Measurements from ENCODE around the gene TPM4. TPM values are rescaled to one million over a fixed set of nuclear protein-coding genes. Genes with fewer than 3 reads are reported as not detected.
"Not testable (repeated sequence)": the region's sequence is repeated elsewhere in the genome, so short reads cannot be mapped to it uniquely, and the experiment has no call there.

The TPM4 gene
- total RNA-seq, 1 experiment from 2014 or later = 76.7 TPM

- H3K9me3 ChIP-seq (ENCODE audit: low read length) = no peaks in the 10 kb centered on the region
- H3K79me2 ChIP-seq (ENCODE audit: low read length) = no peaks in the 10 kb centered on the region
- no peak overlapping the region for H2AFZ ChIP-seq (ENCODE audit: low read length)
- no peak overlapping the region for H3K4me3 ChIP-seq (ENCODE audit: low read length)
- no peaks in the 10 kb centered on the region for H3K27me3 ChIP-seq (ENCODE audit: low read length)
- H3K27ac ChIP-seq (ENCODE audit: low read length) = no peak overlapping the region
- no peaks in the 10 kb centered on the region for H4K20me1 ChIP-seq (ENCODE audit: insufficient read depth, low read depth, low read length)
- H3K4me1 ChIP-seq (ENCODE audit: low read length) = no peaks in the 10 kb centered on the region
- no peak overlapping the region for H3K4me2 ChIP-seq (ENCODE audit: low read depth, low read length, poor library complexity, severe bottlenecking)
- H3K9me2 ChIP-seq (replicated peaks; ENCODE audit: insufficient read depth, low read length) = no peaks in the 10 kb centered on the region
- no peak overlapping the region for H3K9ac ChIP-seq (ENCODE audit: low read length)
- no peak for DNase-seq
- H3K36me3 ChIP-seq (ENCODE audit: insufficient read depth, low read length) = peaks cover 38% of the 10 kb centered on the region; the same call in 1 of the 2 replicates
These were observed 15.5 kb downstream of the TPM4 start for GRCh38 chr19:16091546-16092475.

GRCh38 chr19:16094360-16095070 lies 18.2 kb downstream of the TPM4 start:
- no peak overlapping the region for H3K4me3 ChIP-seq (ENCODE audit: low read length)
- H3K9me3 ChIP-seq (ENCODE audit: low read length) = no peaks in the 10 kb centered on the region
- no peaks in the 10 kb centered on the region for H3K27me3 ChIP-seq (ENCODE audit: low read length)
- no peaks in the 10 kb centered on the region for H3K4me1 ChIP-seq (ENCODE audit: low read length)
- no peak overlapping the region for H2AFZ ChIP-seq (ENCODE audit: low read length)
- H3K79me2 ChIP-seq (ENCODE audit: low read length) = no peaks in the 10 kb centered on the region
- H3K27ac ChIP-seq (ENCODE audit: low read length) = no peak overlapping the region
- no peaks in the 10 kb centered on the region for H4K20me1 ChIP-seq (ENCODE audit: insufficient read depth, low read depth, low read length)
- no peak for DNase-seq
- peaks cover 38% of the 10 kb centered on the region for H3K36me3 ChIP-seq (ENCODE audit: insufficient read depth, low read length)
- H3K9me2 ChIP-seq (replicated peaks; ENCODE audit: insufficient read depth, low read length) = no peaks in the 10 kb centered on the region
- no peak overlapping the region for H3K9ac ChIP-seq (ENCODE audit: low read length)
- no peak overlapping the region for H3K4me2 ChIP-seq (ENCODE audit: low read depth, low read length, poor library complexity, severe bottlenecking)

- Histone ChIP-seq H3K4me1 (ENCODE audit: low read length) (no peaks in the 10 kb centered on the region), H3K27ac (ENCODE audit: low read length) (no peak overlapping the region), H3K9ac (ENCODE audit: low read length) (no peak overlapping the region), H2AFZ (ENCODE audit: low read length) (no peak overlapping the region), H3K4me2 (ENCODE audit: low read depth, low read length, poor library complexity, severe bottlenecking) (no peak overlapping the region), H3K9me3 (ENCODE audit: low read length) (no peaks in the 10 kb centered on the region), H3K9me2 (replicated peaks; ENCODE audit: insufficient read depth, low read length) (no peaks in the 10 kb centered on the region), H3K36me3 (ENCODE audit: insufficient read depth, low read length) (peaks cover 43% of the 10 kb centered on the region), H4K20me1 (ENCODE audit: insufficient read depth, low read depth, low read length) (no peaks in the 10 kb centered on the region), H3K79me2 (ENCODE audit: low read length) (no peaks in the 10 kb centered on the region), H3K27me3 (ENCODE audit: low read length) (no peaks in the 10 kb centered on the region), H3K4me3 (ENCODE audit: low read length) (no peak overlapping the region)
- no peak for DNase-seq
These were observed 18.8 kb downstream of the TPM4 start for GRCh38 chr19:16095071-16095571.

DNA sequence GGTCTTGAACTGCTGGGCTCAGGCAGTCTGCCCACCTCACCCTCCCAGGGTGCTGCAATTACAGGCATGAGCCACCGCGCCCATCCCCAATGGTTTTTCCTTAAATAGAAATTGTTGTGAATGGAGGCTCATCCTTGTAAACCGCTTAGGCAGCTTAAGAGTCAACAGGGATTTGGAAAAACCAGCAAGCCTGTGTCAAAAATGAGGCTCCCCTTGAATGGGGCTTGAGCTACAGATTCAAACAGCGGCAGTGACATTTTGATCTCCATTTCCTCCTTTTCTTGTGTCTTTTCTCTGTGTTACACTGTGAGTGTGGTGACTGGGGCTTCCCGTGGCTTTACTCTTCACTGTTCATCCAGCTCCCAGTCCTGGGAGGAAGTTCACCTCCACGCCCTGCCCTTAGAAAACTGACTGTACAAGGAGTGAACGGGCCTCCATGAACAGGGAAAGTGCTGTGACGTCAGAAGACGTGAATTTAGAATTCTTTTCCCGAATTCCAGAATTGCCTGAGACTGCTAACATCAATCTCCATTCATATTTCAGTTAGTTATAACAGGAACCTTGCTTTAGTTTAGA lies 20.1 kb downstream of the TPM4 start:
- DNase-seq = no peak
- Histone ChIP-seq H3K9me3 (ENCODE audit: low read length) (no peaks in the 10 kb centered on the region), H3K9ac (ENCODE audit: low read length) (no peak overlapping the region), H3K36me3 (ENCODE audit: insufficient read depth, low read length) (peaks cover 47% of the 10 kb centered on the region), H3K4me3 (ENCODE audit: low read length) (no peak overlapping the region), H4K20me1 (ENCODE audit: insufficient read depth, low read depth, low read length) (no peaks in the 10 kb centered on the region), H2AFZ (ENCODE audit: low read length) (no peak overlapping the region), H3K4me1 (ENCODE audit: low read length) (no peaks in the 10 kb centered on the region), H3K27me3 (ENCODE audit: low read length) (no peaks in the 10 kb centered on the region), H3K4me2 (ENCODE audit: low read depth, low read length, poor library complexity, severe bottlenecking) (no peak overlapping the region), H3K27ac (ENCODE audit: low read length) (no peak overlapping the region), H3K79me2 (ENCODE audit: low read length) (no peaks in the 10 kb centered on the region), H3K9me2 (replicated peaks; ENCODE audit: insufficient read depth, low read length) (no peaks in the 10 kb centered on the region)

GRCh38 chr19:16098416-16098768 lies 22.1 kb downstream of the TPM4 start:
- peaks cover 45% of the 10 kb centered on the region for H3K36me3 ChIP-seq (ENCODE audit: insufficient read depth, low read length)
- no peak for DNase-seq
- no peak overlapping the region for H3K4me3 ChIP-seq (ENCODE audit: low read length)
- H2AFZ ChIP-seq (ENCODE audit: low read length) = no peak overlapping the region
- no peaks in the 10 kb centered on the region for H3K9me3 ChIP-seq (ENCODE audit: low read length)
- no peak overlapping the region for H3K9ac ChIP-seq (ENCODE audit: low read length)
- no peak overlapping the region for H3K4me2 ChIP-seq (ENCODE audit: low read depth, low read length, poor library complexity, severe bottlenecking)
- no peaks in the 10 kb centered on the region for H4K20me1 ChIP-seq (ENCODE audit: insufficient read depth, low read depth, low read length)
- no peak overlapping the region for H3K27ac ChIP-seq (ENCODE audit: low read length)
- no peaks in the 10 kb centered on the region for H3K9me2 ChIP-seq (replicated peaks; ENCODE audit: insufficient read depth, low read length)
- H3K79me2 ChIP-seq (ENCODE audit: low read length) = no peaks in the 10 kb centered on the region
- no peaks in the 10 kb centered on the region for H3K27me3 ChIP-seq (ENCODE audit: low read length)
- H3K4me1 ChIP-seq (ENCODE audit: low read length) = no peaks in the 10 kb centered on the region

GRCh38 chr19:16098821-16099220 lies 22.5 kb downstream of the TPM4 start:
- Histone ChIP-seq H3K4me3 (ENCODE audit: low read length) (no peak overlapping the region), H2AFZ (ENCODE audit: low read length) (no peak overlapping the region)
- no peak for DNase-seq

DNA sequence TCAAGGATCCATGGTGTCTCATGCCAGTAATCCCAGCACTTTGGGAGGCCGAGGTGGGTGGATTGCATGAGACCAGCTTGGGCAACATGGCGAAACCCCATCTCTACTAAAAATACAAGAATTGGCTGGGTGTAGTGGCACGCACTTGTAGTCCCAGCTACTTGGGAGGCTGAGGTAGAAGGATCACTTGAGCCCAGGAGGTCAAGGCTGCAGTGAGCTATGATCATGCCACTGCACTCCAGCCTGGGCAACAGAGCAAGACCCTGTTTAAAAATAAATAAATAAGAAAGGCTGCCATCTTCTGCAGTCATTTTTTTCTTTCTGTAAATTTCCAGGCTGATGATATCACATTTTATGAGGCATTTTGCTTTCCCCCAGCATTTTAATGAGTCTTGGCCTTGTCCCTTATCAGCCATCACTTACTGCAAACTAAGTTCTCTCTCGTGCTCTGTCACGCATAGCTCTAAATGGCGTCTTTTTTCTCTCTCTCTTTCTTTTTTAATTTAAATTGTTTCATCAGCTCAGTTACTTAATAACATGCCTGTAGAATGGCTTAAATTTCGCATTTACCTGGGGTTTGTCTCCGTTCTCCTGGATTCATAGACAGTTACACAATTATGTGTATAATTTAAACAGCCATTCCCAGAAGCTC lies 23.1 kb downstream of the TPM4 start:
- not testable (repeated sequence) for H4K20me1 ChIP-seq (ENCODE audit: insufficient read depth, low read depth, low read length); H2AFZ ChIP-seq (ENCODE audit: low read length); H3K4me2 ChIP-seq (ENCODE audit: low read depth, low read length, poor library complexity, severe bottlenecking); H3K79me2 ChIP-seq (ENCODE audit: low read length); H3K4me1 ChIP-seq (ENCODE audit: low read length); H3K9me3 ChIP-seq (ENCODE audit: low read length); H3K9ac ChIP-seq (ENCODE audit: low read length); H3K27me3 ChIP-seq (ENCODE audit: low read length); H3K4me3 ChIP-seq (ENCODE audit: low read length); DNase-seq; H3K27ac ChIP-seq (ENCODE audit: low read length); H3K9me2 ChIP-seq (replicated peaks; ENCODE audit: insufficient read depth, low read length)
- H3K36me3 ChIP-seq (ENCODE audit: insufficient read depth, low read length) = peaks cover 41% of the 10 kb centered on the region

More at GRCh38 chr19:16098821-16099220, 22.5 kb downstream of the TPM4 start:
- H3K27me3 ChIP-seq (ENCODE audit: low read length) = no peaks in the 10 kb centered on the region
- peaks cover 42% of the 10 kb centered on the region for H3K36me3 ChIP-seq (ENCODE audit: insufficient read depth, low read length)
- no peak overlapping the region for H3K4me2 ChIP-seq (ENCODE audit: low read depth, low read length, poor library complexity, severe bottlenecking)
- H3K27ac ChIP-seq (ENCODE audit: low read length) = no peak overlapping the region
- H4K20me1 ChIP-seq (ENCODE audit: insufficient read depth, low read depth, low read length) = no peaks in the 10 kb centered on the region
- no peaks in the 10 kb centered on the region for H3K4me1 ChIP-seq (ENCODE audit: low read length)
- no peak overlapping the region for H3K9ac ChIP-seq (ENCODE audit: low read length)
- no peaks in the 10 kb centered on the region for H3K9me2 ChIP-seq (replicated peaks; ENCODE audit: insufficient read depth, low read length)
- H3K79me2 ChIP-seq (ENCODE audit: low read length) = no peaks in the 10 kb centered on the region
- no peaks in the 10 kb centered on the region for H3K9me3 ChIP-seq (ENCODE audit: low read length)

DNA sequence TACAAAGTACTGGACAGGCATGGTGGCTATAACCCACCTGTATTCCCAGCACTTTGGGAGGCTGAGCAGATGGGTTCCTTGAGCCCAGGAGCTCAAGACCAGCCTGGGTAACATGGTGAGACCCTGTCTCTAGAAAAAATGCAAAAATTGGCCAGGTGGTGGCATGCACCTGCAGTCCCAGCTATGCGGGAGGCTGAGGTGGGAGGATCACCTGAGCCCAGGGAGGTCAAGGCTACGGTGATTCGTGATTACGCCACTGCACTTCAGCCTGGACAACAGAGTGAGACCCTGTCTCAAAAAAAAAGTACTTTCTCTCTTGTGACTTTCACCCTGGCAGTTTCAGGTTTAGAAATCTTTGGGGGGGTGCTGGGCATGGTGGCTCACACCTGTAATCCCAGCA lies 24.2 kb downstream of the TPM4 start:
- peaks cover 3% of the 10 kb centered on the region for H3K4me1 ChIP-seq (ENCODE audit: low read length)

More for the DNA sequence above, 24.2 kb downstream of the TPM4 start:
- no peak overlapping the region for H3K27ac ChIP-seq (ENCODE audit: low read length)
- H3K9ac ChIP-seq (ENCODE audit: low read length) = no peak overlapping the region
- H3K27me3 ChIP-seq (ENCODE audit: low read length) = no peaks in the 10 kb centered on the region
- H3K9me2 ChIP-seq (replicated peaks; ENCODE audit: insufficient read depth, low read length) = no peaks in the 10 kb centered on the region
- H2AFZ ChIP-seq (ENCODE audit: low read length) = no peak overlapping the region
- H3K36me3 ChIP-seq (ENCODE audit: insufficient read depth, low read length) = peaks cover 30% of the 10 kb centered on the region
- H3K9me3 ChIP-seq (ENCODE audit: low read length) = no peaks in the 10 kb centered on the region
- H3K4me3 ChIP-seq (ENCODE audit: low read length) = no peak overlapping the region
- no peaks in the 10 kb centered on the region for H3K79me2 ChIP-seq (ENCODE audit: low read length)
- no peaks in the 10 kb centered on the region for H4K20me1 ChIP-seq (ENCODE audit: insufficient read depth, low read depth, low read length)
- no peak for DNase-seq
- no peak overlapping the region for H3K4me2 ChIP-seq (ENCODE audit: low read depth, low read length, poor library complexity, severe bottlenecking)

Data from Karpas-422 (cell line).